HG03045 (cell line): ENCODE data around the gene PGAP1.

Experiments
- ATAC-seq: cut with Tn5 transposase; IDR thresholded peaks from one replicate; pipeline ENCODE4 v1.9.1; 2021; ENCODE audit warnings: mild to moderate bottlenecking, moderate library complexity; ENCODE audit not compliant: unreplicated experiment

PGAP1 gene

GRCh38 chr2:196891136-196891535 lies 35.4 kb downstream of the PGAP1 start:
- no peak for ATAC-seq

DNA sequence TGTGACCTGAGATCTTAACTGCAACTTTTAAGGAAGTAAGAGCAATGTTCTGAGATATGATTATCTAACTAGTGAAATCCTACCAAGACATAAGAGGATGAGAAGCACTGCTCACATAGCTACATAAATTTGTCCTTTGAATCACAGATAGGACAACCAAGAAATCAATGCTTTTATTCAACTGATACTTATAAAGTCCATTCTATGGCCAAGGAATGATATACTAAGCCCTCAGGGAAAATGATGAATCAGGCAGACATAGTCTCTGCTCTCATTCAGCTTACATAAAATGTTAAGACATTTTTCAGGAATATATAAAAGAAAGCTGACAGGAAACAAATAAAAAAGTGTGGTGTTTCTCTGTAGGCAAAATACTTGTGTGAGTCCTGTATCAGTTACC lies 39.1 kb downstream of the PGAP1 start:
- ATAC-seq = no peak

DNA sequence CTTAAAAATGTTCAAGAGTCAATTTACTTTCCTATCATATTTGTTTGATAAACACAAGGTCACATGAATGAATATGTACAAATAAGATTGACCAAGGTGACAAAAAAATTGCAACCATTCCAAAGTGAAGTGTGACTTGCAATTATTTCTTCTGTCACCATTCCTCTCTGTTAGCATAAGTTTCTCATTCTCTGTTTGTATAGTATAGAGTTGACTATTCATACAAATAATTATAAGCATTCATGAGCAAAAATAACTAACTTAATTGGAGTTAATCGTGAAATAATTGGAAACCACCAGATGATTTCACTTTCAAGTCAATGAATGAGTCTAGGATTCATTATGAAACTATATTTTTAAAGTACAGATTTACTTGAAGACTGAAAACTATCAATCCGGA lies 42.1 kb downstream of the PGAP1 start:
- no peak for ATAC-seq

- no peak for ATAC-seq
These were observed 50.1 kb downstream of the PGAP1 start for GRCh38 chr2:196876364-196876763.

- ATAC-seq = no peak
These were observed 51.1 kb downstream of the PGAP1 start for GRCh38 chr2:196875414-196875813.

GRCh38 chr2:196873511-196873910 lies 53.0 kb downstream of the PGAP1 start:
- ATAC-seq = no peak

DNA sequence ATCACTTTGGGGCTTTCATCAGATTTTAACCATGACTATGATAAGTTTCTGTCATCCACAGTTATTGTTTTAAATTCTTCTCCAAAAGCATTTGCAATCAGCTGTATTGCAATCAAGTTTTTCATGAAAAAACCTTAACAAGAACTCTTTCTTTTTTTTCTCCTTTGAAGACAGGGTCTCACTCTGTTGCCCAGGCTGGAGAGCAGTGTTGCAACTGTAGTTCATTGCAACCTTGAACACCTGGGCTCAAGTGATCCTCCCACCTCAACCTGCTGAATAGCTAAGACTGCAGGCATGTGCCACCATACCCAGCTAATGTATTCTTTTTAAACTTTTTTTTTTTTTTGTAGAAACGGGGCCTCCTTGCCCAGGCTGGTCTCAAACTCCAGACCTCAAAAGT lies 71.9 kb downstream of the PGAP1 start:
- no peak for ATAC-seq

- ATAC-seq = no peak
These were observed 73.0 kb downstream of the PGAP1 start for GRCh38 chr2:196853301-196854087.

- ATAC-seq = no peak
These were observed 75.4 kb downstream of the PGAP1 start for GRCh38 chr2:196851088-196851487.

DNA sequence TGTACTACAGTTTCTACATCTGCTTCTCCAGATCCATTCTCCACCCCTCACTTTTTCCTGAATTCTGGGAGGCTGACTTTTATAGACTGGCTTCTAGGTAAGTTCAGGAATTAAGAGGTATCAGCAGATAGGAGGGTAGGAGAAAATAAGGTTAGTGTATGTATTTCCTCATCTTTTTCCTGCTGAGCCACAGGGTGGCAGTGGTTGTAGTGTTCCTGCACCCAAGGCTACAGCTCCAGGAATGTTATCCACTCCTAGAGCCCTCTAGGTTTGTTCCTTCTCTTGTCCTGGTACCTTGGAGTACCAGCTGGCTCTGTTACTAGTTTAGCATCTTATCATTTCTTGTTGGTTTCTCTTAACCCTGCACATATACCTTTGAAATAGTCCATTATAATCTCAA lies 76.6 kb downstream of the PGAP1 start:
- ATAC-seq = no peak

GRCh38 chr2:196846295-196846694 lies 80.2 kb downstream of the PGAP1 start:
- no peak for ATAC-seq

DNA sequence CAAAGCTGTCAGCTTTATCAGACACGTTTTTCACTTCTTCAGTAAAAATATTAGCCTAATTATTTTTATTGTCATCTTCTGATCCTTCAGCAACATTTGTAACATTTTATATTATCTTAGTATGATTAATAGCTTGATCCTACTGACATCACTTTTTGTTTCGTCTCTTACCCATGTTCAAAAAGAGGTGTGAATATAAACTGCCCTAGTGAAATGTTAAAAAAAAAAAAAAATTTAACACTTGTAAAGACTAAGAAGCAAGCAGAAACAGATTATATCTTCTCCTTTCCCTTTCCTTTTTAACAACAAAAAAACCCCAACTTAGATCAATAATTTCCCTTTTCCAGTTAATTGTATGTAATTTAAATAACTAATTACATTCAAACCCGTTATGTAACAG lies 81.1 kb downstream of the PGAP1 start:
- ATAC-seq = no peak

- ATAC-seq = no peak
These were observed 86.3 kb downstream of the PGAP1 start for GRCh38 chr2:196840171-196840570.

DNA sequence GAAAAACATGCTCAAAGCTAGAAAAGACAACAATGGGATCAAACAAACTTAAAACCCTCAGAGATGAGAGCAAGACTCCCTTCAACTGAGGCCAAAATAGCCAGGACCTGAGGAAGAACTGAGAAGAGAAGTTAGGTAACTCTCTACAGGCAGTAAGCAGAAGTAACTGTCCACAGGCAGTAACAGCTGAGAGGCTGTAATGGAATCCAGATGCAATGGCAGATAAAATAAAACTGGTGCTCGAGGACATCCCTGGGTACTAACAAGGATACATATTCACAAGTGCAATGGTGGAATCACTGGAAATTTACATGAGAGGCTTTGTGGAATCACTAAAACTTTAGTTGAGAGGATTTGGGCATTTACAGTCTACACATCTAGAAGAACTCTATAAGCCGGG lies 86.9 kb downstream of the PGAP1 start:
- no peak for ATAC-seq

DNA sequence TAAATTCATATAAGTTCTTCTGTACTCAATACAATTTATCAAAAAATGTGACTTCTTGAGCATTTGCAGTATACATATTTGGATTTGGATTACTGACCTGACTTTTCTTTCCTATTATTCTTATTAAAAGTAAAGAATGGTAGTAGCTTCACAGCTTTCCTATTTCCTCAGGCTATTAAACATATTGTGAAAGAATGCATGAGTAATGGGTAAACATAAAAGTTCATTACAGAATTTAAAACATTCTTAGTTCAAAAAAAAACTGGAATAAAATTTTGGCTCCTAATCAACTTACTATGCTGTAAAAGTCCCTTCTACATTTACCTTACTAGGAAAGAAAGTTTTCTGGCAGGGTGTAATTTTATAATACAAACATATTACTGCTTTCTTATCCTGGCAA lies 90.1 kb downstream of the PGAP1 start:
- ATAC-seq = no peak

DNA sequence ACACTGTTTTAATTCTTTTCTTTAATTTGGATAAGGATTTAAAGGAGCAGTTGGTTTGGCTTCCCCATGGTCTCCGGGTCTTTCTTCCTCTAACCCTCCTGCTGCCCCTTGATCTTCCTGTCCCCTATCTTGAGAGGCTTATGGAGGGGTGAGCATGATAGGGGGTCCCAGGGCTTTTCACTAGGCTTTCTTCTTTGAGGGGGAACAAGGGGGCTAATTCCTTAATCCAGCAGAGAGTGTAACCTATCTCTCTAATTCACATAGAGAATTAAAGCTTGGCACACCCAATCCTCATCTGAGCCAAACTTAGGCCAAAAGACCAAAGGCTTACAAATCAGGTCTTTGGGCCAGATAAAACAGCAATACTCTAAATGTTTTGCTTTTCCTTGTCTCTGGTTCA lies 95.8 kb downstream of the PGAP1 start:
- ATAC-seq = no peak

DNA sequence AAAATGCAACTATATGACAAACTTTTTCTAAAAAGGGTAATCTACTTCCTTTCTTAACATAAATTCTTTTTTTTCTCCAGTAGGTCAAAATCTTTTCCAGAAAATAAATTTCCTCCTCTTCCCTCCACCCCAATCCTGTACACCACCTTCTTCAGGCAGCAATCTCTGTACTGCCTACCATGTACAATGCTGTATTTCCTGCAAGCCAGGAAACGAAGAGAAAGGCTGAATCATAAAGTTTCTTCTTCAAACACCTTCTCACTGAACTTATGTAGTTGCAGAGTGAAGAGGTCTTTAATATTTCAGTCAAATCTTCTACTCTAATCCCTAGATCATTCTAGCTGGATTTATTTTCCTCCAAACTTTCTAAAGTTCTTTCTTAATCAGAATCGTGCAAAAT lies 99.2 kb downstream of the PGAP1 start:
- ATAC-seq = no peak

DNA sequence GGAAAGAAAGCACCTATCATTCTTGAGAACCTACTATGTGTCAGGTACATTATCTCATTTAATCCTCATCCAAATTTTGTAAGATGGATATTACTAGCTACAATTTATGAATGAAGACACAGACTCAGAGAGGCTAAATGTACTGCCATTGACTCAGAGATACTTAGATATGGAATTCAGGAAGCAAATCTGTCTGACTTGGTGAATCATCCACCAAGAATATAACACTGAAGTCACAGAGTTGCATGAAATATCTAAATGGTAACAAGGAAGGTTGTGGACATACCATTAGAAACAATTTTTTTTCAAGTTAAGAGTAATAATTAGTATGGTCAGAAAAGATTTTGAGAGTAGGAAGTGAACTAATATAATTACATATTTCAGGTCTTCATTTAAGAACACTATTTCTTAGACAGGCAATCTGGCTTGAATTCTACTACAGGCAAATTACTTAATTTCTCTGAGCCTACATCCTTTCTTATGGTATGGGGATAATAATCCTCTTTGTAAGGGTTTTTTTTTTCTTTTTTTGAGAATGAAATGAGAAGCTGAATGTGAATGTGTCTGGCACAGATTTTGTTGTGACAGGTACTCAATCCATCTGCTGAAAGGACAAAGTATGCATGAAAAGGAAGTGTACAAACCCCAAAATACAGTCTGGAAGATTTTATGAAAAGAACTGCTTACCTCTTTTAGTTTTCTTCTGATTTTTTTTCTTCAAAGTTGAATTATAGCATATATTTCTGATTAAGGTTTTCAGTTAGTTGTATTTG lies 102.6 kb downstream of the PGAP1 start:
- ATAC-seq = no peak

GRCh38 chr2:196821195-196821594 lies 105.3 kb downstream of the PGAP1 start:
- no peak for ATAC-seq

DNA sequence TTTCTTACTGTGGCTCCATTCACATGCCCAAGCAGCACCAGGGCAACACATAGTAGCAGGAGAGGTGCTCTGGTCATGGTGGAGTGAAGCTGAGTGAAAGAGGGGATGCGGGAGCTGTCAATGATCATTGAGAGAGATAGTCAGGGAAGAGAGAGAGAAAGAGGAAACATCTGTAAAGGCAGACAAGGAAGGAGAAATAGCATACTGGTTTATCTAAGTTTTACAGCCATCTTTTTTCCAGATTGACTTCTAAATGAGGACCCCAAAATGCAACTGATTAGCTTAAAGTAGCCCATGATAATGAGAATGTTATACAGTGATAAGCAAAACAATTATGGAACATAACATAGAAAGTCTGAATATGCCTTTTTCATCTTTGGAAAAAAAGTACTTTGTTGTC lies 117.2 kb downstream of the PGAP1 start, which contains the start of gene C2orf66:
Gene C2orf66 (minus strand): TSS at position 96 of the 400 bp plus-strand sequence. CDS start 19 bp downstream, at position 77.
- ATAC-seq = no peak

- no peak for ATAC-seq
These were observed 118.3 kb downstream of the PGAP1 start for GRCh38 chr2:196808083-196808665.

GRCh38 chr2:196804381-196804780 lies 122.1 kb downstream of the PGAP1 start:
- no peak for ATAC-seq
